ENCODE results near the gene FIG4.

DNA sequence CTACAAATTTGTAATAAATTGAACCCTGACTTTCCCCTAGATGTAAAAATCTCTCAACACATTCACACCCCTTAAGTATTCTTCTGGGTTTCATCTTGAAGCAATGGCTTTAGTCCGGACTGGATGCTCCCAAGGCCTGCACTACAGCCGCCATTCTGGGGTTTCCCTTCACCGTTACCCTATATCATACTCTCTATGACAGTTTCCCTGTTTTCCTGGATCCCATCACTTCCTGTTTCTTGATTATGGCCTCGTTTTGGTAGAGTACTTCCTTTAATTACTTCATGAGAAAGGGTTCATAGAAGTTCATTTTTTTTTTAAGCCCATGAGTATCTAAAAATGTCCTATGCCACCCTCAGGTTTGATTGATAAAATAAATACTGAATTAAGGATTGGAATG is 11.7 kb downstream of the FIG4 start:
- no peak for TF ChIP-seq EZH2 (IDR thresholded peaks at IDR 0.05; ENCODE audit: borderline replicate concordance, insufficient read depth, low read length, poor library complexity, severe bottlenecking)
- no peak for TF ChIP-seq EP300 (conservative IDR thresholded peaks at IDR 0.05; ENCODE audit: poor library complexity, severe bottlenecking)
- TF ChIP-seq, protein P1, sequence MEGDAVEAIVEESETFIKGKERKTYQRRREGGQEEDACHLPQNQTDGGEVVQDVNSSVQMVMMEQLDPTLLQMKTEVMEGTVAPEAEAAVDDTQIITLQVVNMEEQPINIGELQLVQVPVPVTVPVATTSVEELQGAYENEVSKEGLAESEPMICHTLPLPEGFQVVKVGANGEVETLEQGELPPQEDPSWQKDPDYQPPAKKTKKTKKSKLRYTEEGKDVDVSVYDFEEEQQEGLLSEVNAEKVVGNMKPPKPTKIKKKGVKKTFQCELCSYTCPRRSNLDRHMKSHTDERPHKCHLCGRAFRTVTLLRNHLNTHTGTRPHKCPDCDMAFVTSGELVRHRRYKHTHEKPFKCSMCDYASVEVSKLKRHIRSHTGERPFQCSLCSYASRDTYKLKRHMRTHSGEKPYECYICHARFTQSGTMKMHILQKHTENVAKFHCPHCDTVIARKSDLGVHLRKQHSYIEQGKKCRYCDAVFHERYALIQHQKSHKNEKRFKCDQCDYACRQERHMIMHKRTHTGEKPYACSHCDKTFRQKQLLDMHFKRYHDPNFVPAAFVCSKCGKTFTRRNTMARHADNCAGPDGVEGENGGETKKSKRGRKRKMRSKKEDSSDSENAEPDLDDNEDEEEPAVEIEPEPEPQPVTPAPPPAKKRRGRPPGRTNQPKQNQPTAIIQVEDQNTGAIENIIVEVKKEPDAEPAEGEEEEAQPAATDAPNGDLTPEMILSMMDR (IDR thresholded peaks at IDR 0.05; ENCODE audit: poor library complexity, severe bottlenecking), result no peak
- TF ChIP-seq TAF1 (IDR thresholded peaks at IDR 0.05; ENCODE audit: low read depth), result no peak
